ENCODE measurements around the gene SUCLG2.

DNA sequence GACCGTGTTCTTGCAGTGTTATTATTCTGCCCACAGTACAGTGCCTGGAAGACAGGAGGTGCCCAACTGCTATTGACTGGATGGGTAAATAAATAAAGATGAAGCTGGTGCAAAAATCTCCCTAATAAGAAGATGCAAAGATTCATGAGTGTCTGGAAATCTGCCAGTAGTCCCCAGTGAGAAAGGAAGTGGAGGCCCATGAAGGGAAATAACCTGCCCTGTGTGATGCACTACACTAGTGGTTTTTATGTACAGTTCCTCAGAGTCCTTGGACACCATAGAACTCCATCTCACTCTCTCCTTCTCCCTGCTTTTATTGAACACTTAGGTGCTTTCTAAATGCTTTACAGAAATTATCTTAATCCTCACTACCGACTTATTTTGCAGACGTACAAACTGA, 8.3 kb upstream of the SUCLG2 start:
- TF ChIP-seq EZH2 (IDR thresholded peaks at IDR 0.05), result no peak
- TF ChIP-seq, protein P1, sequence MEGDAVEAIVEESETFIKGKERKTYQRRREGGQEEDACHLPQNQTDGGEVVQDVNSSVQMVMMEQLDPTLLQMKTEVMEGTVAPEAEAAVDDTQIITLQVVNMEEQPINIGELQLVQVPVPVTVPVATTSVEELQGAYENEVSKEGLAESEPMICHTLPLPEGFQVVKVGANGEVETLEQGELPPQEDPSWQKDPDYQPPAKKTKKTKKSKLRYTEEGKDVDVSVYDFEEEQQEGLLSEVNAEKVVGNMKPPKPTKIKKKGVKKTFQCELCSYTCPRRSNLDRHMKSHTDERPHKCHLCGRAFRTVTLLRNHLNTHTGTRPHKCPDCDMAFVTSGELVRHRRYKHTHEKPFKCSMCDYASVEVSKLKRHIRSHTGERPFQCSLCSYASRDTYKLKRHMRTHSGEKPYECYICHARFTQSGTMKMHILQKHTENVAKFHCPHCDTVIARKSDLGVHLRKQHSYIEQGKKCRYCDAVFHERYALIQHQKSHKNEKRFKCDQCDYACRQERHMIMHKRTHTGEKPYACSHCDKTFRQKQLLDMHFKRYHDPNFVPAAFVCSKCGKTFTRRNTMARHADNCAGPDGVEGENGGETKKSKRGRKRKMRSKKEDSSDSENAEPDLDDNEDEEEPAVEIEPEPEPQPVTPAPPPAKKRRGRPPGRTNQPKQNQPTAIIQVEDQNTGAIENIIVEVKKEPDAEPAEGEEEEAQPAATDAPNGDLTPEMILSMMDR (IDR thresholded peaks at IDR 0.05), result no peak
